Measurements from ENCODE around the gene FBXO42. TPM values are rescaled to one million over a fixed set of nuclear protein-coding genes. Genes with fewer than 3 reads are reported as not detected.
A peak's percentile ranks its signal among the peaks of the same experiment; 100 is the strongest.

Gene FBXO42
- polyA plus RNA-seq, 3 donors: 11.6 to 18.4 (median 16.9) TPM

DNA sequence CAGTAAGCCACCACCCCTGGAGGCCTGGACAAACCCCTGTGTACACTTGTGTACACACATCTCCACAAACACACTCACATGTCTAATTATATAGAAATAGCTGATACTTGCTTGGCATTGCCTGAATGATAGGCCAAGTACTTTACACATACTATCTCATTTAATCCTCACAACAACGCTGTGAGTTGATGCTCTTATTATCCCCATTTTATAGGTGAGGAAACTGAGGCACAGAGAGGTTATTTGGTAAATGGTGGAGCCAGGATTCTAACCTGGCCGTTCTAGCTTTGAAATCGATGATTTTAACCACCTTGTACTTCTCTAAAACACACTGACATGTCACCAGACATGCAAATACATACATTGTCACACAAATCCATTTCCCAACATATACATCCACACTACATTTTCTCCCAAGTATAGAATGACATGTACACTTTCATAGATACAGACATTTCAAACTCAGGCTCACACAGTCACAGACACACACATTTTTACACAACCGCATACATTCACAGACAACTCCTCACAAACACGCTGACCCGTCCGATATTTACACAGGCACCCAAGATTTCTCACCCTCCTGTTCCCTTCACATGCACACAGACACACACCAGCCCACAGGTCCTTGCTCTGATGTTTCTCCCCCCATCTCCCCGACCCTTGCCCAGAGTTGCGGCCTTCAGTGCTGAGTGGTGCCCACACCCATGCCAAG, 143.0 kb downstream of the FBXO42 start:
- intact Hi-C loops (cut with micrococcal nuclease): no loop called here
- Histone ChIP-seq H3K4me3 (replicated peaks in 1 of 3; ENCODE audit: low read depth in 2 of 3, low read length in 3 of 3) (no peak overlapping the region), H3K79me2 (ENCODE audit: insufficient read depth, low read length) (no peaks in the 10 kb centered on the region), H3K9me3 (replicated peaks in 1 of 2; ENCODE audit: control insufficient read depth in 1 of 2, insufficient read depth in 1 of 2, low read length in 2 of 2) (no peaks in the 10 kb centered on the region), H3K27me3 (ENCODE audit: control insufficient read depth in 2 of 2, insufficient read depth in 2 of 2, low read length in 2 of 2) (no peaks in the 10 kb centered on the region), H3K4me1 (ENCODE audit: control insufficient read depth in 1 of 2, insufficient read depth in 2 of 2, low read length in 2 of 2) (peaks cover 22 to 26% of the 10 kb centered on the region in 2 donors), H4K20me1 (ENCODE audit: insufficient read depth, low read length) (no peaks in the 10 kb centered on the region), H3K27ac (ENCODE audit: low read depth in 1 of 2, low read length in 2 of 2) (no peak overlapping the region), H3K9ac (ENCODE audit: insufficient read depth, low read length, poor library complexity, severe bottlenecking) (no peak overlapping the region), H2AFZ (ENCODE audit: insufficient read depth, low read depth, low read length, poor library complexity, severe bottlenecking) (no peak overlapping the region), H3K36me3 (replicated peaks in 1 of 2; ENCODE audit: control insufficient read depth in 1 of 2, insufficient read depth in 2 of 2, low read length in 2 of 2) (no peaks in the 10 kb centered on the region), H3K4me2 (replicated peaks; ENCODE audit: extremely low read depth, low read length, poor library complexity, severe bottlenecking) (no peak overlapping the region)
- H3K27me3 Mint-ChIP-seq (ENCODE audit: low read depth in 3 of 3): peaks cover 0 to 4% (median 3%) of the 10 kb centered on the region in 3 donors
- TF ChIP-seq, protein P1, sequence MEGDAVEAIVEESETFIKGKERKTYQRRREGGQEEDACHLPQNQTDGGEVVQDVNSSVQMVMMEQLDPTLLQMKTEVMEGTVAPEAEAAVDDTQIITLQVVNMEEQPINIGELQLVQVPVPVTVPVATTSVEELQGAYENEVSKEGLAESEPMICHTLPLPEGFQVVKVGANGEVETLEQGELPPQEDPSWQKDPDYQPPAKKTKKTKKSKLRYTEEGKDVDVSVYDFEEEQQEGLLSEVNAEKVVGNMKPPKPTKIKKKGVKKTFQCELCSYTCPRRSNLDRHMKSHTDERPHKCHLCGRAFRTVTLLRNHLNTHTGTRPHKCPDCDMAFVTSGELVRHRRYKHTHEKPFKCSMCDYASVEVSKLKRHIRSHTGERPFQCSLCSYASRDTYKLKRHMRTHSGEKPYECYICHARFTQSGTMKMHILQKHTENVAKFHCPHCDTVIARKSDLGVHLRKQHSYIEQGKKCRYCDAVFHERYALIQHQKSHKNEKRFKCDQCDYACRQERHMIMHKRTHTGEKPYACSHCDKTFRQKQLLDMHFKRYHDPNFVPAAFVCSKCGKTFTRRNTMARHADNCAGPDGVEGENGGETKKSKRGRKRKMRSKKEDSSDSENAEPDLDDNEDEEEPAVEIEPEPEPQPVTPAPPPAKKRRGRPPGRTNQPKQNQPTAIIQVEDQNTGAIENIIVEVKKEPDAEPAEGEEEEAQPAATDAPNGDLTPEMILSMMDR (IDR thresholded peaks at IDR 0.05): no peak
- no peak overlapping the region for H3K27ac Mint-ChIP-seq
- no peak overlapping the region for H3K4me3 Mint-ChIP-seq
- no peaks in the 10 kb centered on the region for H3K9me3 Mint-ChIP-seq
- peaks cover 0 to 3% of the 10 kb centered on the region in 2 donors for H3K36me3 Mint-ChIP-seq
- DNase-seq: no peak
- 87% methylated on average over 8 of the region's 9 CpGs for WGBS (ENCODE audit: insufficient coverage)
- peaks cover 13% of the 10 kb centered on the region for H3K4me1 Mint-ChIP-seq

DNA sequence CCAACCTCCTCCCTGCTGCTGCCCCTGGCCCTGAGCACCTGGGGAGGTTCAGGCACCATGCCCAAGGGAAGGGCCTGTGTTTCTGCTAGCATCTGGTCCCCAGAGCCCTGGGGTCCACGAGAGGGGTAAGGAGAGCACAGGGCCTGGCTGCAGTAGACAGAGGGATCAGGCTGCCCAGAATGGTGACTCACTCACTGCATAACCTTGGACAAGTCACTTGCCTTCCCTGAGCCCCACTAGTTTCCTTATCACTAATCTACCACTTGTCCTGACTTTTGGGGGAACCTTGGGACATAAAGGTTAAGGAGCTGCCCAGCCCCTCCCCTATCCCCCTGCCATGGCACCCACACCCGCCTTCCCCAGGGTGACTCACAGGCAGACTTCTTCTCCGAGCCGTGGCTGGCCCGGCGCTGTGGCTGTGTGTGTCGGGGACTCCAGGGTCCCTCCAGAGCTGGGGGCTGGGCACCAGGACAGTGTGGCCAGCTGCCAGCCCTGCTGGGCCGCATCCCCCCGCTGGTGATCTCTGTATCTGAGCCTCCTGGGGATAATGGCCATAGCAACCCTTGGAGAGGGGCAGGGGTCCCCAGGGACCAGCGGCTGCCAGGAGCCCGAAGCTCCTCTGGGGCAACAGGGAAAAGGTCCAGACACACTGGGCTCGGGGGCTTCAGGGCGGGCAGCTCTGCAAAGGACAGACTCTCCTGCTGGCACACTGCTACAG, 143.9 kb downstream of the FBXO42 start:
- Mint-ChIP-seq H3K36me3 (peaks cover 3 to 8% of the 10 kb centered on the region in 2 donors), H3K9me3 (no peaks in the 10 kb centered on the region), H3K4me1 (peaks cover 13% of the 10 kb centered on the region), H3K27ac (no peak overlapping the region), H3K27me3 (ENCODE audit: low read depth in 3 of 3) (peaks cover 0 to 3% (median 1%) of the 10 kb centered on the region in 3 donors), H3K4me3 (no peak overlapping the region)
- H3K4me1 ChIP-seq (ENCODE audit: control insufficient read depth in 1 of 2, insufficient read depth in 2 of 2, low read length in 2 of 2): peaks cover 22 to 26% of the 10 kb centered on the region in 2 donors
- H3K79me2 ChIP-seq (ENCODE audit: insufficient read depth, low read length): no peaks in the 10 kb centered on the region
- H3K27ac ChIP-seq (ENCODE audit: low read depth in 1 of 2, low read length in 2 of 2): no peak overlapping the region
- TF ChIP-seq, protein P1 (IDR thresholded peaks at IDR 0.05): no peak
- 81% methylated on average over 11 of the region's 13 CpGs for WGBS (ENCODE audit: insufficient coverage)
- H3K9ac ChIP-seq (ENCODE audit: insufficient read depth, low read length, poor library complexity, severe bottlenecking): no peak overlapping the region
- no peak overlapping the region for H3K4me3 ChIP-seq (replicated peaks in 1 of 3; ENCODE audit: low read depth in 2 of 3, low read length in 3 of 3)
- intact Hi-C loops (cut with micrococcal nuclease): no loop called here
- no peaks in the 10 kb centered on the region for H4K20me1 ChIP-seq (ENCODE audit: insufficient read depth, low read length)
- no peaks in the 10 kb centered on the region for H3K27me3 ChIP-seq (ENCODE audit: control insufficient read depth in 2 of 2, insufficient read depth in 2 of 2, low read length in 2 of 2)
- H3K9me3 ChIP-seq (replicated peaks in 1 of 2; ENCODE audit: control insufficient read depth in 1 of 2, insufficient read depth in 1 of 2, low read length in 2 of 2): no peaks in the 10 kb centered on the region
- no peak overlapping the region for H3K4me2 ChIP-seq (replicated peaks; ENCODE audit: extremely low read depth, low read length, poor library complexity, severe bottlenecking)
- no peak overlapping the region for H2AFZ ChIP-seq (ENCODE audit: insufficient read depth, low read depth, low read length, poor library complexity, severe bottlenecking)
- H3K36me3 ChIP-seq (replicated peaks in 1 of 2; ENCODE audit: control insufficient read depth in 1 of 2, insufficient read depth in 2 of 2, low read length in 2 of 2): no peaks in the 10 kb centered on the region
- peak in 1 of 3 donors; percentile 33 for DNase-seq

Data from CD14-positive monocyte (primary cell).